ENCODE measurements around the gene TTLL7. TPM values are rescaled to one million over a fixed set of nuclear protein-coding genes. Genes with fewer than 3 reads are reported as not detected.
A peak's percentile ranks its signal among the peaks of the same experiment; 100 is the strongest.

TTLL7 gene
- total RNA-seq, 6 experiments from 2014 or later, result 0.92 to 7.2 (median 3.9) TPM

GRCh38 chr1:83845437-83846071, 153.4 kb downstream of the TTLL7 start:
- Histone ChIP-seq H3K27me3 (no peaks in the 10 kb centered on the region), H3K36me3 (no peaks in the 10 kb centered on the region), H3K4me1 (peaks cover 0 to 9% (median 4%) of the 10 kb centered on the region in 4 donors), H3K4me3 (no peak overlapping the region), H3K9me3 (no peaks in the 10 kb centered on the region), H3K27ac (peak overlapping the region; percentile 31 to 80 (median 70))
- intact Hi-C loops (cut with DNase I), result no loop called here
- 37% methylated on average over 4 of the region's 4 CpGs for WGBS (ENCODE audit: insufficient coverage, low coverage, low lambda C conversion rate, missing lambda C conversion rate)
- TF ChIP-seq POLR2A (IDR thresholded peaks at IDR 0.05) (no peak), CTCF (IDR thresholded peaks at IDR 0.05) (no peak)
- ATAC-seq (peak; percentile 78 to 91 (median 88)), DNase-seq (peak in 1 of 3 donors; percentile 48)

GRCh38 chr1:83844546-83844945, 154.4 kb downstream of the TTLL7 start:
- no peak overlapping the region for H3K4me3 ChIP-seq
- 97% methylated on average over 3 of the region's 3 CpGs for WGBS (ENCODE audit: insufficient coverage, low coverage, low lambda C conversion rate, missing lambda C conversion rate)
- no peaks in the 10 kb centered on the region for H3K27me3 ChIP-seq
- intact Hi-C loops (cut with DNase I), result no loop called here
- H3K4me1 ChIP-seq, result peaks cover 0 to 17% (median 6%) of the 10 kb centered on the region in 4 donors
- H3K36me3 ChIP-seq, result no peaks in the 10 kb centered on the region
- H3K9me3 ChIP-seq, result no peaks in the 10 kb centered on the region
- no peak overlapping the region for H3K27ac ChIP-seq
- TF ChIP-seq CTCF (IDR thresholded peaks at IDR 0.05), result no peak
- TF ChIP-seq POLR2A (IDR thresholded peaks at IDR 0.05), result no peak
- no peak for DNase-seq
- no peak for ATAC-seq

- TF ChIP-seq POLR2A (IDR thresholded peaks at IDR 0.05), result no peak
- TF ChIP-seq CTCF (IDR thresholded peaks at IDR 0.05), result no peak
- peak overlapping the region; percentile 1 to 20 (median 19) for H3K27ac ChIP-seq
- no peaks in the 10 kb centered on the region for H3K36me3 ChIP-seq
- intact Hi-C loops (cut with DNase I), result no loop called here
- H3K27me3 ChIP-seq, result no peaks in the 10 kb centered on the region
- no peaks in the 10 kb centered on the region for H3K9me3 ChIP-seq
- ATAC-seq, result peak; percentile 72 to 89 (median 86)
- no peak overlapping the region for H3K4me3 ChIP-seq
- peaks cover 0 to 11% (median 4%) of the 10 kb centered on the region in 4 donors for H3K4me1 ChIP-seq
- DNase-seq, result no peak
- 51% methylated on average over 3 of the region's 3 CpGs for WGBS (ENCODE audit: insufficient coverage, low coverage, low lambda C conversion rate, missing lambda C conversion rate)
Measured at GRCh38 chr1:83839566-83840173, 159.3 kb downstream of the TTLL7 start.

- H3K27ac ChIP-seq, result no peak overlapping the region
- H3K9me3 ChIP-seq, result no peaks in the 10 kb centered on the region
- TF ChIP-seq POLR2A (IDR thresholded peaks at IDR 0.05) (no peak), CTCF (IDR thresholded peaks at IDR 0.05) (no peak)
- 53% methylated on average over 4 of the region's 5 CpGs for WGBS (ENCODE audit: insufficient coverage, low coverage, low lambda C conversion rate, missing lambda C conversion rate)
- intact Hi-C loops (cut with DNase I), result no loop called here
- H3K4me1 ChIP-seq, result peaks cover 0 to 11% (median 4%) of the 10 kb centered on the region in 4 donors
- no peaks in the 10 kb centered on the region for H3K27me3 ChIP-seq
- ATAC-seq, result no peak
- DNase-seq, result no peak
- H3K4me3 ChIP-seq, result no peak overlapping the region
- no peaks in the 10 kb centered on the region for H3K36me3 ChIP-seq
Measured at GRCh38 chr1:83838573-83838972, 160.4 kb downstream of the TTLL7 start.
